ENCODE results near the gene SAMD9. TPM values are rescaled to one million over a fixed set of nuclear protein-coding genes. Genes with fewer than 3 reads are reported as not detected.
A peak's percentile ranks its signal among the peaks of the same experiment; 100 is the strongest.

SAMD9 gene
- total RNA-seq (10 to 100 TPM; 27.8 to 44.8 (median 33.1) TPM), polyA plus RNA-seq (1 to 10 TPM; 7.0 to 8.2 (median 7.1) TPM)
- long read RNA-seq, donor 1, full-length matches to known transcripts = 3 of 3 reads
- long read RNA-seq, donor 1, partial matches to known transcripts = 0 of 3 reads
- long read RNA-seq, donor 1, other reads (novel, unspliced or antisense) = 0 of 3 reads
- long read RNA-seq, donor 2, full-length matches to known transcripts = 6 of 6 reads
- long read RNA-seq, donor 2, partial matches to known transcripts = 0 of 6 reads
- long read RNA-seq, donor 2, other reads (novel, unspliced or antisense) = 0 of 6 reads

DNA sequence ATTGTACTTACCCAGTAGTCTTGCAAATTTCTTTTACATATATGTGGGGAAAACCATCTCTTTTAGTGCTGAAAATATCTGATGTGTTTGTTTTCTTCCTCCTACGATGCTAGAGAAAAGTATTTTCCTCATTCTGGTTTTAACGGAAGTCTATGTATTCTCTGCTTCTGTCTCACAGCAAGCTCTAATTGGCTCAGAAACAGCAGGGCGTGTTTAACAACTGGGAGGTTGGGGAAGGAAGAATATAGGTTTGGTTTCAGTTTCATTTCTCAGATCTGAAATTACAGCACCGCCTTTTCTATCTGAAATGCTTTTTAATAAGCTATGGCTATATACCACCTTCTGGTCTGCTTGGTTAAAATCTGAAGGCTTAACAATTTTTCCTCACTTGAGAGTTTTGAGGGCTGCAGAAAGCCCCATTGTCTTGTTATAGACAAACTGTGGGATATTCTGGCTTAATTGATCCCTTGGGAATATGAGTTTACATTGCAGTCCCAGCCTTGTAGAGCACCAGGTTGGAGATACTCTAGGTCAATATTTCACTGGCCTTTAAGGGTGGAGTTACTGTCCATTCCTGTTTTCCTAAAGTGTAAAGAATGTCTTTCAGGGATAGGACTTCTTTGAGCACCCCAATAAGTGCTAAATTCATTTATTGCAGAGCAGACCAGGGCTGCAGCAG lies at the start of gene SAMD9:
SAMD9 (minus strand) TSS at position 128 of the 679 bp plus-strand sequence. CDS start 11,882 bp downstream, outside the sequence.
- Histone ChIP-seq H3K27me3 (replicated peaks in 1 of 7) (no peaks in the 10 kb centered on the region), H3K4me3 (peak within 1 kb of the TSS; percentile 39 to 69 (median 51)), H3K36me3 (peaks cover 0 to 29% (median 6%) of the 10 kb centered on the region in 6 donors), H3K27ac (peak within 1 kb of the TSS; percentile 74 to 88 (median 84)), H3K4me1 (peaks cover 10 to 43% (median 35%) of the 10 kb centered on the region in 6 donors), H3K9me3 (peaks cover 0 to 37% (median 18%) of the 10 kb centered on the region in 8 donors)
- TF ChIP-seq POLR2A (IDR thresholded peaks at IDR 0.05) (peak in 1 of 3 donors; percentile 62), POLR2AphosphoS5 (IDR thresholded peaks at IDR 0.05) (peak in 1 of 3 donors; percentile 60)
- TF ChIP-seq, protein P1, sequence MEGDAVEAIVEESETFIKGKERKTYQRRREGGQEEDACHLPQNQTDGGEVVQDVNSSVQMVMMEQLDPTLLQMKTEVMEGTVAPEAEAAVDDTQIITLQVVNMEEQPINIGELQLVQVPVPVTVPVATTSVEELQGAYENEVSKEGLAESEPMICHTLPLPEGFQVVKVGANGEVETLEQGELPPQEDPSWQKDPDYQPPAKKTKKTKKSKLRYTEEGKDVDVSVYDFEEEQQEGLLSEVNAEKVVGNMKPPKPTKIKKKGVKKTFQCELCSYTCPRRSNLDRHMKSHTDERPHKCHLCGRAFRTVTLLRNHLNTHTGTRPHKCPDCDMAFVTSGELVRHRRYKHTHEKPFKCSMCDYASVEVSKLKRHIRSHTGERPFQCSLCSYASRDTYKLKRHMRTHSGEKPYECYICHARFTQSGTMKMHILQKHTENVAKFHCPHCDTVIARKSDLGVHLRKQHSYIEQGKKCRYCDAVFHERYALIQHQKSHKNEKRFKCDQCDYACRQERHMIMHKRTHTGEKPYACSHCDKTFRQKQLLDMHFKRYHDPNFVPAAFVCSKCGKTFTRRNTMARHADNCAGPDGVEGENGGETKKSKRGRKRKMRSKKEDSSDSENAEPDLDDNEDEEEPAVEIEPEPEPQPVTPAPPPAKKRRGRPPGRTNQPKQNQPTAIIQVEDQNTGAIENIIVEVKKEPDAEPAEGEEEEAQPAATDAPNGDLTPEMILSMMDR (IDR thresholded peaks at IDR 0.05 in 8 of 11, conservative IDR thresholded peaks at IDR 0.05 in 3 of 11) = no peak
- DNase-seq = no peak
- intact Hi-C loops (cut with DNase I; ENCODE audit: low total_unique reads) = no loop called here
- 0 to 2% (median 1%) methylated on average over 4 of the region's 4 CpGs for WGBS, 5 donors

DNA sequence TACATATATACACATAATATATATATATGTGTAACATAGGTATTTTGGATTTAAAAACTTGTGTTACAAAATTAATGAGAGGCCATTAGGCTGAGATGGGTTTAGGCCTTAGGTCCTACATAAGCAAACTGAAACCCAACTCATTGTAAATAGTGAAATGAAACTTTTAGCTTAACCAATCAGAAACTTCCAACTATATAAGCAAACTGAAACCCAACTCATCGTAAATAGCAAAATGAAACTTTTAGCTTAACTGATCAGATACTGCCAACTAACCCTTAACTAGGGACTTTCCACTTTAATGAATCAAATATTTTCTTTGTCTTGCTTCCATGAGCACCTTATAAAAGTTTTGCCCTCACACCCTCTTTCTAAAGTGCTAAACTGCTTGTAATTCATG lies 47.7 kb upstream of the SAMD9 start:
- intact Hi-C loops (cut with DNase I; ENCODE audit: low total_unique reads) = no loop called here
- Histone ChIP-seq H3K9me3 (peaks cover 0 to 45% (median 18%) of the 10 kb centered on the region in 8 donors), H3K27ac (peak overlapping the region in 7 of 8 donors; percentile 34 to 70 (median 56)), H3K36me3 (no peaks in the 10 kb centered on the region), H3K27me3 (replicated peaks in 1 of 7) (no peaks in the 10 kb centered on the region), H3K4me3 (no peak overlapping the region), H3K4me1 (peaks cover 0 to 14% (median 3%) of the 10 kb centered on the region in 6 donors)
- WGBS, 5 donors = 30 to 56% (median 48%) methylated on average over 1 of the region's 1 CpG
- TF ChIP-seq, protein P1 (IDR thresholded peaks at IDR 0.05 in 8 of 11, conservative IDR thresholded peaks at IDR 0.05 in 3 of 11) = no peak
- no peak for TF ChIP-seq POLR2A (IDR thresholded peaks at IDR 0.05)
- no peak for TF ChIP-seq POLR2AphosphoS5 (IDR thresholded peaks at IDR 0.05)
- DNase-seq = no peak

DNA sequence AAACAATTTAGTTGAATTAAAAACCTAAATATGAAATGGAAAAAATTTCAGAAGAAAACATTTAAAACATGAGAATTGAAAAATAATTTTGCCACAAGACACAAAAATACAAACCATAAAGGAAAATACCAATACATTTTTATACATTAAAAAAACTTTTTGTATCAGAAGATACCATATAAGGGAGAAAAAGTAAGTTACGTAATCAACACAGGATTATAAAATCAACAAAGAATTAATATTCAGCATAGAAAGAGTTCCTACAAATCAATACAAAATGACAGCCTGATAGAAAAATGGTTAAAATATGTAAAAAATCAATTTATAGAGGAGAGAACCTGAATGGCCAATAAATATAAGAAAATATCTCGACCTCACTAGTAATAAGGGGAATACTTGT lies 47.0 kb upstream of the SAMD9 start:
- H3K9me3 ChIP-seq = peaks cover 0 to 39% (median 16%) of the 10 kb centered on the region in 8 donors
- H3K4me1 ChIP-seq = peaks cover 0 to 14% (median 3%) of the 10 kb centered on the region in 6 donors
- intact Hi-C loops (cut with DNase I; ENCODE audit: low total_unique reads) = no loop called here
- 65 to 97% (median 92%) methylated on average over 2 of the region's 2 CpGs for WGBS, 5 donors
- H3K27me3 ChIP-seq (replicated peaks in 1 of 7) = no peaks in the 10 kb centered on the region
- H3K27ac ChIP-seq = peak overlapping the region in 5 of 8 donors; percentile 34 to 70 (median 60)
- TF ChIP-seq POLR2AphosphoS5 (IDR thresholded peaks at IDR 0.05) = no peak
- TF ChIP-seq POLR2A (IDR thresholded peaks at IDR 0.05) = no peak
- TF ChIP-seq, protein P1 (IDR thresholded peaks at IDR 0.05 in 8 of 11, conservative IDR thresholded peaks at IDR 0.05 in 3 of 11) = no peak
- no peak overlapping the region for H3K4me3 ChIP-seq
- DNase-seq = no peak
- H3K36me3 ChIP-seq = no peaks in the 10 kb centered on the region

All from spleen (tissue), 13 donors.